22Rv1 (cell line): ENCODE measurements around the gene FKBP9.

Experiments used
- H3K27ac ChIP-seq: fragments of 450-650 bp; 2 replicates; pipeline ENCODE4 v1.5.1; 2017
- ZFX ChIP-seq: fragments of 450-650 bp; IDR thresholded peaks from 2 replicates; pipeline ENCODE4 v1.6.1; 2017; ENCODE audit warnings: antibody characterized with exemption, borderline replicate concordance
- TF ChIP-seq, protein P1 (sequence below): fragments of 450-650 bp; IDR thresholded peaks from 2 replicates; pipeline ENCODE4 v1.5.1; 2017; ENCODE audit warnings: mild to moderate bottlenecking

FKBP9 gene

DNA sequence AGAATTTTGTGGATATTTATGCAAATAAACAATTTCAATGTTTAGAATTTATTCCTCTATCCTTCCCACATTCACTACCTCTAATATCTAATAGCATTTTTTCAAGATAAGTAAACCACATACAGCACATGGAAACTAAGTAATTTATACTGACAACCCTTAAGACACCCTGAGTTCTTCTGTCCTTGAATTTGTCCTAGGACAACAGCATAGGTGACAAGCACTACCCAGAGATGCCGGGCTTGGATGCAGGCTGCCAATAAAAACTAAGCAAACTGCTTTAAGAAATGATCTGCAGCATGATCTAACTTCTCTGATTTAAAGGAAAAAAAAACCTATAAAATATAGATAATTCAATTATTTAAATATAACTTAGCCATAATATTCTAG, 82.7 kb downstream of the FKBP9 start:
- TF ChIP-seq, protein P1, sequence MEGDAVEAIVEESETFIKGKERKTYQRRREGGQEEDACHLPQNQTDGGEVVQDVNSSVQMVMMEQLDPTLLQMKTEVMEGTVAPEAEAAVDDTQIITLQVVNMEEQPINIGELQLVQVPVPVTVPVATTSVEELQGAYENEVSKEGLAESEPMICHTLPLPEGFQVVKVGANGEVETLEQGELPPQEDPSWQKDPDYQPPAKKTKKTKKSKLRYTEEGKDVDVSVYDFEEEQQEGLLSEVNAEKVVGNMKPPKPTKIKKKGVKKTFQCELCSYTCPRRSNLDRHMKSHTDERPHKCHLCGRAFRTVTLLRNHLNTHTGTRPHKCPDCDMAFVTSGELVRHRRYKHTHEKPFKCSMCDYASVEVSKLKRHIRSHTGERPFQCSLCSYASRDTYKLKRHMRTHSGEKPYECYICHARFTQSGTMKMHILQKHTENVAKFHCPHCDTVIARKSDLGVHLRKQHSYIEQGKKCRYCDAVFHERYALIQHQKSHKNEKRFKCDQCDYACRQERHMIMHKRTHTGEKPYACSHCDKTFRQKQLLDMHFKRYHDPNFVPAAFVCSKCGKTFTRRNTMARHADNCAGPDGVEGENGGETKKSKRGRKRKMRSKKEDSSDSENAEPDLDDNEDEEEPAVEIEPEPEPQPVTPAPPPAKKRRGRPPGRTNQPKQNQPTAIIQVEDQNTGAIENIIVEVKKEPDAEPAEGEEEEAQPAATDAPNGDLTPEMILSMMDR = no peak
- TF ChIP-seq ZFX = no peak

DNA sequence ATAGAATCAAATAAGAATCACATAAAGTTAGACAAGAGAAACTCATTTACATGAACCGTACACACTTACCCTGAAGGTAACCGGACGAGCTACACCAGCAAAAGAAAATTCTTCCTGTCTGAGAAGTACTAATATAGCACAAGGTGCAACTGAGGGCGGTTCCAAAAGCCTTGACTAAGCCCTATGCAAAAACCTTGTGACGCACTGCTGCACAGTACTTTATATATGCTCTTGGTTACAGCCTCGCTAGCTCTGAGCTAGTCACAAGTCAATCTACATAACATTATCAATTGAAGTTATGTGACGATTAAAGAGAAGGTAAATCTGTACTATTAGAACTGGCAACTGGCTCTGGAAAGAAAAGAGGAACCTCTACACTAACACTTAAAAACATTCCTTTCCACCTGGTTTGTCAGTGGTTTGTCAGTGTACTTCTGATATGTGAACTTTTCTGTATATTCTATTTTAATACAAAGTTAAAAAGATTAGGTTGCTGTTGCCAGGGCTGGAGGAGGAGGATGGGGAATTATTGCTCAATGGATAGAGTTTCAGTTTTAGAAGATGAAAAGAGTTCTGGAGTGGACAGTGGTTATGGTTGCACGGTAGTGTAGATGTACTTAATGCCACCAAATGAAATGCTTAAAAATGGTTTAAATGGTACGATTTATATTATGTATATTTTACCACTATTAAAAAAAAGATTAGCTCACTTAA, 83.7 kb downstream of the FKBP9 start:
- H3K27ac ChIP-seq = peak overlapping the region; percentile 99
- TF ChIP-seq ZFX = no peak
- TF ChIP-seq, protein P1 = no peak

More for the DNA sequence above, 82.7 kb downstream of the FKBP9 start:
- H3K27ac ChIP-seq = peak overlapping the region; percentile 99; the same call in 1 of the 2 replicates

DNA sequence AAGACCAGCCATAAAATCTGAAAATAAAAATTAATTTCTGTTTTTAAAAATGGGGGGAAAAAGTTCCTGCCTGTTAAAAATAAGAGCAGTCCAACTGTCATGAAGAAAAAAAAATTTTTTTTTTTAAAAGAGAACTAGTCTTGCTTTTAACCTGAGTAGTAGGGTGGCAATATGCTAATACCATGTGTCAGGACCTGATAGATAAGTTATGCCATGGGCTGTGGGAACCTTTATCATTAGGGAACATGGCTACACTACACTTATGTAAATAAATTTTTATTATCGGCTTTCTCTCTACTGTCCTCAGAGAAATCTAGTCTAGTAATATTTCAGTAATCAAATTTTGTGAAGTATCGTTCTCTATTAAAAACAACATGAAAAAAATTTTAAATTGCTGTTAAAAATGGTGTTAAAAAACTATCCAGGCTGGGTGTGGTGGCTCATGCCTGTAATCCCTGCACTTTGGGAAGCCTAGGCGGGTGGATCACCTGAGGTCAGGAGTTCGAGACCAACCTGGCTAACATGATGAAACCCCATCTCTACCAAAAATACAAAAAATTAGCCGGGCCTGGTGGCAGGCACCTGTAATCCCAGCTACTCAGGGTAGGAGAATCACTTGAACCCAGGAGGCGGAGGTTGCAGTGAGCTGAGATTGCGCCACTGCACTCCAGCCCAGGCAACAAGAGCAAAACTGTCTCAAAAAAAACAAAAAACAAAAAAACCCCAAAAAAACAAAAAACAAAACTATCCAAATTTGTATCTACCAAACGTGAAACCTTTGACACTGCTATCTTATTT, 84.6 kb downstream of the FKBP9 start:
- TF ChIP-seq, protein P1 = no peak
- no peak for TF ChIP-seq ZFX
- peak overlapping the region; percentile 99 for H3K27ac ChIP-seq

DNA sequence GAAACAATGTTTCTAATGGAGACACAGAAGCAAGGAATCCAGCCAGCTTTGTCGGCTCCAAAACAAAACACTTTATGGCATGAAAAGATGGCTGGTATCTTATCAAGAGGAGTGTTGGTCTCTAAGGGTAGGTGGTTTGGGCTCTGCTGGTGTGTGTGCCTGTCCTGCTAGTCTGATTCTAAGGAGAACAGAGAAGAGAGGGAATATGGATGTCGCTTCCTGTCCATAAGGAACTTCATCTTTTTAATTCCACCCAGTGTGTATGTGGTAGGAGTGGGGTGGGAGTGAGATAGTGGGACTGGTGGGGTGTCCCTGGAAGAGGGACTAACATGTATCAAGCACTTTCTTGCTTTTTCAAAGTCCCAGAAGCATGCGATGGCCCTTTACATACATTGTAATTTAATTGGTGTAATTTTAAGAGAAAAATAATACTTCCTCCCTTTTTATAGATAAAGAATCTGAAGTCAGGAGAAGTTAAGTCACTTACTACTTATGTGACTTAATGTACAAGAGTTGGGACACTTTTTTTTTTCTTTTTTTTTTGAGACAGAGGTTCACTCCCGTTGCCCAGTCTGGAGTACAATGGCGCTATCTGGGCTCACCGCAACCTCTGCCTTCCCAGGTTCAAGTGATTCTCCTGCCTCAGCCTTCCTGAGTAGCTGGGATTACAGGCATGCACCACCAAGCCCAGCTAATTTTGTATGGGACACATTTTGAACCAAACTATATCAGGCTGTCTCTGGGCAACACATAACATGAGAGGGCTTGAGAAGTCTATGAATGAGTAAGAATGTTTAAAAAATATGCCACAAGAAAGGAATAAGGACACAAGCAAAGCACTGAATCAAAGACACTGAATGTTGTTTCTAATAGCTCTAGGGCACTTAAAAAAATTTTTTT, 86.5 kb downstream of the FKBP9 start:
- H3K27ac ChIP-seq = peak overlapping the region; percentile 99
- TF ChIP-seq ZFX = no peak
- TF ChIP-seq, protein P1 = no peak

DNA sequence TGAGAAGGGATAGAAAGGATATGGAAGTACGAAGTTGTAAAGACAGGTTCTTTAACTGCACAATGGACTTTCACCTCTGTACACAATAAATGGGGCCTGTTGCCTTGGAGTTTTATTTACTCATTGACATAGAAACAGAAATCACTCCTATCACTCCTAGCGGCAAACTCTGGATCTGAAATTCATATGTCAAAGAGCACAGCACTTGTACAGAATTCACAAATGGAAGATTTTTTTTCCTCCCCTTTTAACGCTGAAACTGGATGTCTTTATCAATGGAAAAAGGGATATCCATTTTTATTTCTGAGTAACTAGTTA, 87.1 kb downstream of the FKBP9 start:
- no peak for TF ChIP-seq ZFX
- TF ChIP-seq, protein P1 = peak; percentile 80
- H3K27ac ChIP-seq = peak overlapping the region; percentile 99

DNA sequence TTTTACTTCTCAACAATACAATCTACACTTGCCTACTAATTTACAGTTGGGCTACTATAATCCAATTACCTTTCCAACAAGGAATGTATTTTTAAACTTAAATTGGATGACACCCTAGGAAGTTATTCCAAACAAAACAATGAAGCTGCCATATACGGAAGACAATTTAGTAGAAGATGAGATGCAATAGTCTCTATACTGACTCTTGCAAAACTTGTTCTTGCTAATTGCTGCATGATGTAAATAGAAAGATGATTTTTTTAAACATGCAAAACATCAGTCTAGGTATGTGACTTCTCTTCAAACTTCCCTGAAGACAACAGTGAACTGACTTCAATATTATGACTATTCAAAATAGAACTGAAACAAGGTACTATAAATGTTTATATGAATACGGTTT, 87.7 kb downstream of the FKBP9 start:
- peak overlapping the region; percentile 99 for H3K27ac ChIP-seq
- TF ChIP-seq, protein P1 = no peak
- no peak for TF ChIP-seq ZFX
